Stimulated activated CD4-positive, alpha-beta T cell treated with anti-CD3 and anti-CD28 coated beads, Interleukin-1b, Interleukin-23, amount 100 ng/mL, for 1 hour (primary cell): ENCODE results near the gene NUP214.
"Not testable (repeated sequence)": the region's sequence is repeated elsewhere in the genome, so short reads cannot be mapped to it uniquely, and the experiment has no call there.

ENCODE experiments used
- DNase-seq, 2 donors: peaks; one replicate each; pipeline ENCODE4 v3.0.0-alpha.2; 2020; ENCODE audit warnings: low read depth in 2 of 2

Gene NUP214

GRCh38 chr9:131193051-131193450 is 67.7 kb downstream of the NUP214 start:
- DNase-seq = no peak

- DNase-seq = no peak
Observed at GRCh38 chr9:131194762-131195161, 69.4 kb downstream of the NUP214 start.

GRCh38 chr9:131197160-131197911 is 72.0 kb downstream of the NUP214 start:
- no peak for DNase-seq

- no peak for DNase-seq
Observed at GRCh38 chr9:131198041-131198715, 72.8 kb downstream of the NUP214 start.

- no peak for DNase-seq
Observed at GRCh38 chr9:131201856-131202255, 76.5 kb downstream of the NUP214 start.

- no peak for DNase-seq
Observed at GRCh38 chr9:131203431-131204218, 78.2 kb downstream of the NUP214 start.

- no peak for DNase-seq
Observed at GRCh38 chr9:131204285-131204684, 78.9 kb downstream of the NUP214 start.

- DNase-seq = no peak
Observed at GRCh38 chr9:131206495-131206894, 81.1 kb downstream of the NUP214 start.

- DNase-seq = not testable (repeated sequence)
Observed at GRCh38 chr9:131211920-131212319, 86.5 kb downstream of the NUP214 start.

GRCh38 chr9:131214286-131214856 is 89.0 kb downstream of the NUP214 start:
- DNase-seq = no peak

- DNase-seq = no peak
Observed at GRCh38 chr9:131214876-131215275, 89.5 kb downstream of the NUP214 start.

GRCh38 chr9:131216806-131217205 is 91.4 kb downstream of the NUP214 start:
- DNase-seq = no peak

GRCh38 chr9:131217331-131218031 is 92.1 kb downstream of the NUP214 start:
- DNase-seq = no peak

- no peak for DNase-seq
Observed at GRCh38 chr9:131218370-131218769, 93.0 kb downstream of the NUP214 start.

- no peak for DNase-seq
Observed at GRCh38 chr9:131220485-131220884, 95.1 kb downstream of the NUP214 start.

- no peak for DNase-seq
Observed at GRCh38 chr9:131222460-131222859, 97.1 kb downstream of the NUP214 start.

GRCh38 chr9:131226226-131226625 is 100.8 kb downstream of the NUP214 start:
- DNase-seq = no peak

- DNase-seq = no peak
Observed at GRCh38 chr9:131227112-131227958, 101.9 kb downstream of the NUP214 start.

GRCh38 chr9:131227959-131228460 is 102.6 kb downstream of the NUP214 start:
- no peak for DNase-seq

GRCh38 chr9:131228988-131229387 is 103.6 kb downstream of the NUP214 start:
- no peak for DNase-seq
